ENCODE measurements around the gene LZTFL1. TPM values are rescaled to one million over a fixed set of nuclear protein-coding genes. Genes with fewer than 3 reads are reported as not detected.

Gene LZTFL1
- total and polyA plus RNA-seq, 2 donors (not counting 3 experiments of a cell fraction or from before 2014, with no cell fraction given), result 18.2 to 26.1 TPM

DNA sequence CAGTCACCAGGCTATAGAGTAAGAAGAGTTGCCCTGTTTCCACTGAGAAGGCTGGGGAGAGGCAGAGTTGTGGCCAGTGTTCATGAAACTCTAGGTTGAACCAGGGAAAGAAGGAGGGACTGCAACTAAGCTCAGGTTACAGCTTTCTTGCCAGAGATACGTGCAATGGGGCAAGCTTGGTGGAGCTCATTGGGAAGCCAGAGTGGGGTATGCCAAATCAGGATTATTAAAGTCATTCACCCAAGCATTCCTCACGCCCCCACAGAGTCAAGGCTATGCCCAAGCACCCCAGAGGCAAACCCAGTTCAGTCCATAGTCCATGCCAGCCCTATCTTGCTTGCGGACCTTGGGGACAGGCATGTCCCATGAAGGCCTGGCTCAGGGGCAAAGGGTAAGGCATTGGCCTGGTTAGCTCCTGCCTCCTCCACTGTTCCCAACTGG is 63.1 kb downstream of the LZTFL1 start:
- DNase-seq (ENCODE audit: low read depth, low spot score) (no peak), FAIRE-seq (no peak)
- Histone ChIP-seq H3K79me2 (ENCODE audit: control insufficient read depth, insufficient read depth, low read length) (no peaks in the 10 kb centered on the region), H2AFZ (ENCODE audit: low read depth, low read length) (no peak overlapping the region), H3K4me2 (ENCODE audit: insufficient read depth, low read length) (no peak overlapping the region), H3K9me3 (replicated peaks; ENCODE audit: control insufficient read depth, insufficient read depth, low read length) (no peaks in the 10 kb centered on the region), H3K27me3 (ENCODE audit: control insufficient read depth in 2 of 2, insufficient read depth in 2 of 2, low read length in 2 of 2) (peaks cover 0 to 5% of the 10 kb centered on the region in 2 experiments), H3K9ac (replicated peaks; ENCODE audit: extremely low read depth, insufficient read depth, low read length) (no peak overlapping the region), H3K36me3 (ENCODE audit: control insufficient read depth in 2 of 2, extremely low read depth in 1 of 2, insufficient read depth in 2 of 2, low read length in 2 of 2) (no peaks in the 10 kb centered on the region), H3K4me1 (ENCODE audit: control insufficient read depth, extremely low read depth, insufficient read depth, low read length) (no peaks in the 10 kb centered on the region), H4K20me1 (replicated peaks; ENCODE audit: control insufficient read depth, extremely low read depth, insufficient read depth, low read length) (no peaks in the 10 kb centered on the region), H3K4me3 (replicated peaks in 1 of 3; ENCODE audit: insufficient read depth in 1 of 3, low read depth in 1 of 3, low read length in 3 of 3) (no peak overlapping the region), H3K27ac (ENCODE audit: insufficient read depth, low read depth, low read length) (no peak overlapping the region), H3K9me1 (replicated peaks; ENCODE audit: control insufficient read depth, extremely low read depth, insufficient read depth, low read length) (no peaks in the 10 kb centered on the region)
- ChIA-PET POLR2A (no interaction called here), CTCF (interaction anchor here (1.0 kb wide), 1 partner anchor 54 kb away, joined by 3 read pairs; no protein-coding TSS in a partner anchor)
- dilution Hi-C loops (cut with MboI; ENCODE audit: extremely low pct_ligation_motif_present, low sequenced_read_pairs), result no loop called here
- no TSS peak for BruUV-seq (replicated peaks)
- TF ChIP-seq, protein P1, sequence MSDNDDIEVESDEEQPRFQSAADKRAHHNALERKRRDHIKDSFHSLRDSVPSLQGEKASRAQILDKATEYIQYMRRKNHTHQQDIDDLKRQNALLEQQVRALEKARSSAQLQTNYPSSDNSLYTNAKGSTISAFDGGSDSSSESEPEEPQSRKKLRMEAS (IDR thresholded peaks at IDR 0.05; ENCODE audit: insufficient read depth, insufficient read length), result no peak
- TF ChIP-seq MYC (IDR thresholded peaks at IDR 0.05; ENCODE audit: low read depth, low read length), result no peak
- no peak for TF ChIP-seq EZH2 (IDR thresholded peaks at IDR 0.05; ENCODE audit: borderline replicate concordance, low read depth, low read length, severe bottlenecking)
- TF ChIP-seq POLR2A (IDR thresholded peaks at IDR 0.05; ENCODE audit: low read depth, low read length), result no peak
- no peak for TF ChIP-seq GATA2 (IDR thresholded peaks at IDR 0.05; ENCODE audit: insufficient read depth, insufficient read length, low read depth, low read length)
- TF ChIP-seq, protein P2, sequence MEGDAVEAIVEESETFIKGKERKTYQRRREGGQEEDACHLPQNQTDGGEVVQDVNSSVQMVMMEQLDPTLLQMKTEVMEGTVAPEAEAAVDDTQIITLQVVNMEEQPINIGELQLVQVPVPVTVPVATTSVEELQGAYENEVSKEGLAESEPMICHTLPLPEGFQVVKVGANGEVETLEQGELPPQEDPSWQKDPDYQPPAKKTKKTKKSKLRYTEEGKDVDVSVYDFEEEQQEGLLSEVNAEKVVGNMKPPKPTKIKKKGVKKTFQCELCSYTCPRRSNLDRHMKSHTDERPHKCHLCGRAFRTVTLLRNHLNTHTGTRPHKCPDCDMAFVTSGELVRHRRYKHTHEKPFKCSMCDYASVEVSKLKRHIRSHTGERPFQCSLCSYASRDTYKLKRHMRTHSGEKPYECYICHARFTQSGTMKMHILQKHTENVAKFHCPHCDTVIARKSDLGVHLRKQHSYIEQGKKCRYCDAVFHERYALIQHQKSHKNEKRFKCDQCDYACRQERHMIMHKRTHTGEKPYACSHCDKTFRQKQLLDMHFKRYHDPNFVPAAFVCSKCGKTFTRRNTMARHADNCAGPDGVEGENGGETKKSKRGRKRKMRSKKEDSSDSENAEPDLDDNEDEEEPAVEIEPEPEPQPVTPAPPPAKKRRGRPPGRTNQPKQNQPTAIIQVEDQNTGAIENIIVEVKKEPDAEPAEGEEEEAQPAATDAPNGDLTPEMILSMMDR (IDR thresholded peaks at IDR 0.05; ENCODE audit: extremely low read depth in 1 of 2, insufficient read depth in 1 of 2, low read depth in 1 of 2, low read length in 2 of 2), result no peak
- no peak for TF ChIP-seq FOS (IDR thresholded peaks at IDR 0.05; ENCODE audit: borderline replicate concordance, insufficient read depth, low read length)
- no peak for TF ChIP-seq POLR2AphosphoS5 (IDR thresholded peaks at IDR 0.05; ENCODE audit: insufficient read depth, low read depth, low read length)
- no peak for TF ChIP-seq JUN (IDR thresholded peaks at IDR 0.05; ENCODE audit: borderline replicate concordance, insufficient read depth, insufficient read length, low read depth)
- intact Hi-C loops (cut with micrococcal nuclease), result no loop called here
